Cerebellar nuclear complex (tissue), 1 donor: ENCODE data around the gene SYT9.
A peak's percentile ranks its signal among the peaks of the same experiment; 100 is the strongest.

Experiments
- DNase-seq, 2 experiments: peaks; one replicate each; lab custom pipeline; 2025; lab: John Stamatoyannopoulos, UW

Gene SYT9

DNA sequence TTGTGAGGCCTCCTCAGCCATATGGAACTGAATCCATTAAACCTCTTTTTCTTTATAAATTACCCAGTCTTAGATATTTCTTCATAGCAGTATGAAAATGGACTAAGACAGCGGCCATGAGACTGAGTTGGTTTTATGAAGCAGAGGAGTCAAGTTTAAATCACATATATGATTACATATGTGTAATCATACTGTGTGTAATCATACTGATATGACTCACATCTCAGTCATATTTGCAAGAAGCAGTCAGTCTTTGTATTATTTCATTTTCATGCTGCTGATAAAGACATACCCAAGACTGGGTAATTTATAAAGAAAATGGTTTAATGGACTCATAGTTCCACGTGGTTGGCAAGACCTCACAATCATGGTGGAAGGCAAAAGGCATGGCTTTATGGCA is 89.8 kb downstream of the SYT9 start:
- DNase-seq, result no peak

DNA sequence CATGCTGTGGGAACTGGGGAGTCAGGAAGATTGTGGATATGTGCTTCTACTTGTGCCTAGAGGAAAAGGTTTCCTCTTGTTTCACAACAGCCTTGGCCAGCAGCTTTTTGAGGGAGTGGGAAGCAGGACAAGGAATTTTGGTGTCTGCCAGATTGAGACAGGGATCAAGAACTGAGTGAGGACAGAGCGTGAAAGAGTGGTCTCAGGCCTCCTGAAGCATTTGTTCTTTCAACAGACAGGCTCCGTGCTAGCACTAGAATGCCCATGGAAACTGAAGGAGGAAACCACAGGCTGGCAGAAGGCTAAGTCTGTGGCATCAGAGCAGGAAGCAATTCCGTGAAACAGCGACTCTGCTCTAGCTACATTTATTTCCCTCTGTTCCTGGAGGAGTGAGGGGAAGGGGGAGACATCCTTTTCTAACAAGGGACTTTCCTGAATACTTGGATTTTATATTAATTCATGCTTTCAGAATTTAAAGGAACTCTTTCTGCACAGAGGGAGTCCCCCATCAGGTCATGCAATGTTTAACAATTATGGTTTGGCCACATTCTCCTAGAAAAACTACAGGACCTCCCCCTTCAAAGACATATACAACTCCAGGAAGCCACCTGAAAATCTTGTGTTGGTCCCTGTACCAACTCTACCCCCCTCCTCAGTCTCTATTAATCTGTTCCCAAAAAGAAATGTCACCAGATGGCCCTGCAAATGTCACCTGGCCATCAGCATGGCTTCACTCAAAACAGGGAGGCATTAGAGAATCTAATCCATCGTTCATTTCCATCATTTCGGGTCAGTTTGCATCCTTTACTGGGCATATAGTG is 96.1 kb downstream of the SYT9 start:
- DNase-seq, result peak in 1 of 2 experiments; percentile 82

DNA sequence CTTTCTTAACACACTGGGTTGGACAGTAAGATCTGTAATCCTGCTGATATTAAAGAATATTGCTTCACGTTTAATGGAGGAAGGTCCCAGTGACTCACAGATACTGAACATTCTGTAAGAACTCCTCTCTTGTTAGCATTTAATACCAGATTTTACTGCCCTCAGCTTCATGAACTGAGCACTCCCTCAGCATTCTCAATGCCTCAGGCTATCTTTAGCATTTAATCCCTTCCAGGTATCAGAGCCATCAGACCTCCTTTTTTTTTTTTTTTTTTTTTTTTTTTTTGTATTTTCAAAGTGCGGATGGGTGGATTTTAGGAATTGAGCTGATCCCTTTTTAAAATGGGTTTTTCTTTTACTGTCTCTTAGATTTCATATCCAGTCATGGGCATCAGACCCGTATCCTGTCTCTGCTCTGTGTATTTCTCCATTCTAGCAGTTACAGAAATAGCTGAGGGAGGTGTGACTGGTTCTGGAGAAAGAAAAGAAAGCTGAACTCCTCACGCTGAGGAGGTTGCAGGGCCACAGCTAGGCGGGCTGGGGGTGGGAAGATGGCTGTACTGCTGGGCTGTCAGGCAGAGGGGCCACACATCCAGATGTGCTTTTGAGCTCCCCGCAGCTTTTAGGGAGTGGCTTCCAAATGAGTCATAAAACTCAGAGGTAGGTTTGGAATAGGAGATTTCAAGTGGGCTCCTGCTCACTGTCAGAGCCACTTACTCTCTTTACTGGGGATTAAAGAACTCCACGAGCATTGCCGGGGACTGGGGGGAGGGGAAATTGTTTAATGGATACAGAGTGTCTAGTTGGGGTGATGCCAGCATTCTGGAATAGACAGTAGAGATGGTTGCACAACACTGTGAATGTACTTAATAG is 97.0 kb downstream of the SYT9 start:
- peak in 1 of 2 experiments; percentile 82 for DNase-seq

DNA sequence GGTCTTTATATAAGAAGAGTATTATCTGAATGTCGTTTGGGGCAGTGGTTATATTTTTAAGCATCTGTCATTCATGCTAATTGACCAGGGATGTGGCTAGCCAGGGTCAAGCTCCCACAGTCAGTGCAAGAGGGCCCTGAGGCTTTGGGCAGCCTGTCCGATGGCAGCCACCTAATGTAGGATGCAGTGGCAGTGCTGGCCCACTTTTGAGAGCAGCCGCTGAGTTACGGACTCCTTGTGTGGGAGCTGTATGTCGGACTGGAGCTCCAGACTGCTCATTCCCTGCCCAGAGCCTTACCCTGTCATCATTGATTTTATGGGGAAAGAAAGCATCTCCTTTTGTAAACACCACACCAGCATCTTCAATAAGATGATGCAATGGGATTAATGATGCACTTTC is 99.5 kb downstream of the SYT9 start:
- DNase-seq, result no peak

DNA sequence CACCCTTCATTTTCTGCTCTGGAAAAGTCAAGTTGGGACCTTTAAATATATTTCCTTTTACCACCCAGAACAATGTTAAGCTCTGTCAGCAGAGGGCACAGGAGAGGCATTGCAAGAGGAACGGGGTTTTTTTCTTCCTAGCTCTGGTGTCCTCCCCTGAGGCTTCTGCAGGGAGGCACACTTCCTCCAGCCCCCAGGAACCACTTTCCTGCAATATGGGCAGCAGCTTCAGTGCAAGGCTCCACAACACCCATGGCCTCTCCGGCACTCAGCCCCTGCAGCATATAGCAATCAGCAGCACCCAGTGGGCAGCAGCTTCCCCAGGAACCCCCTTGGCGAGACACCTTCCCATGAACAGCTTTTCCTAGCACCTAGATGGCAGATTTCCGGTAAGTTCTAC is 101.4 kb downstream of the SYT9 start:
- no peak for DNase-seq

DNA sequence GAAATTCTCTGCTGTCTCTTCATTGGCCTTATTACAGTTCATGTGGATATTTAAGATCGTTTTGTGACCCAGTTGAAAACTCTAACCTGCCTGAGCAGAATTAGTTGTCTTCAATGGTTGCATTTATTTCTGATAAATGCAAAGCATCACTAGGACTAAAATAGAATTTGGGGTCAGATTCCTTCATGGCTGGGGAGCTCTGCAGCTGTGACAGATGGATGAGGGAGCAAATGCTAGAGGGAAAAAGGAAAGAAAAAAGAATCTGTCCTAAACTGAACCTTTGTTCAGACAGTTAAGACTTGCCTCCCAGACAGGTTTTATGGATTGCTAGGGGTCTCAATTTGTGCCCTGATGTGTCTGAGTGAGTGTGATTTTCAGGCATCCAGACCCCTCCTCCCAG is 113.0 kb downstream of the SYT9 start:
- DNase-seq, result no peak

DNA sequence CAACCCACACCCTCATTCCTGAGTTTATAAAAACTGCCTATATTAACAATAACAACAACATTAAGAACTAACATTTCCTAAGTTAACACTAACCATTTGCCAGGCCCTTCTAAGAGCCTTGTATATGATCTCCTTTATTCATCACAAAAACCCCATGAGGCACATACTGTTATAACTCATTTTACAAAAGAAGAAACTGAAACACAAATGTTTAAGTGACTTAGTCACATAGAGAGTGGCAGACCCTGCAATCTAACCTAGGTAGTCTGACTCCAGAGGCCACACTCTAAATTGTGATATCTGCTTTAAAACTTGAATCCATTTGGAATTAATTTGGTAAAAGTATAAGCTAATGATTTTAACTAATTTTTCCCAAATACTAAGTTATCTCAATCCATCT is 116.1 kb downstream of the SYT9 start:
- DNase-seq, result no peak

DNA sequence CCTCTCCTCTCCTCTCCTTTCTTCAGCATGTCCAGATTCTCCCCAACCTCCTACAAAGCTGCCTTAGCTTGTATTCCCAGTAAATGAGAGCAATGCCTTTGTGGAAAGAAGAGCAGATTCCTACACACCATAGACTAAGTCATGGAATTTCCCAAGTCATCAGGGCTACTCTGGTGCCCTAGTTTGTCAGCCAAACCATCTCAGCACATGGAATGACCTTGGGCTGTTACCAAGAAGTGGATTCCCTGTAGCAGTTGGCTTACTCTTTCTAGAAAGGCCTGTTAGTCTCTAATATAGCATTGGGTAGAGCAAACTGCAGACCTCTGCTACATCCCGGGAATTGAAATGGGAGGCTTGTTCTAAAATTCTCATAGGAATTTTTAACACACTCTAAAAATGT is 124.7 kb downstream of the SYT9 start:
- DNase-seq, result no peak

DNA sequence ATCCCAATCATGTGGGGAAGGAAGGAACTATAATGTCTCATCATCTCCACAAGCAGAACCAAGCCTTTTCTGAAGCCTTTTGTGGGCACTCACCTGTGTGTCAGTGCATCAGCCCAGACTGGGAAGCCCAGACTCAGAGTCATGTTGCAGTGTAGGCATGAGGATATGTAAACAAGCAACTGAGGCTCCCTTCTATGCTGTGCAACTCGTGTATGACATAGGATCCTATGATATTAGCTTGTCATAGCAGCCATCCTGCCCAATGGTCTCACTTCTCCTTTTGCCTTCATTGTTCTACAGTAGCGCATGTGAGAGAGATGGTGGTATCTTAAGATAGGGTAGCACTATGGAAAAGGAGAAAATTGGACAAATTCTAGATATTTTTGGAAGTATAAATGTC is 130.2 kb downstream of the SYT9 start:
- DNase-seq, result no peak

DNA sequence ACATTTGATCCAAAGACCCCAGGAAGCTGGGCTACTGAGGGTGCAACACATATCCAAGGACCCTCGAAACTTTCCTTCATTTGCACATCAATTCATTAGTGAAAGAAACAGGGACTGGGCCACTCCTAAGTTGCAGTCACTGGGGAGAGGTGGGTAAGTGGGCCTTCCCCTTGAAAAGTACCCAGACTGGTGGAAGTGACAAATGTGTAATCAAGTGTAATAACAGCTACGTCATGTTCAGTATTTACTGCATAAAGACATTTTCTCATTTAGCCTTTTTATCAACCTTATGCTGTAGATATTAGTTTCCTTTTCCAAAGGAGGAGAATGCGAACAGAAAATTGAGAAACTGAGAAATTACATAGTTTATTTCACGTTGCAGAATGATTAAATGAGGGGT is 131.7 kb downstream of the SYT9 start:
- no peak for DNase-seq

DNA sequence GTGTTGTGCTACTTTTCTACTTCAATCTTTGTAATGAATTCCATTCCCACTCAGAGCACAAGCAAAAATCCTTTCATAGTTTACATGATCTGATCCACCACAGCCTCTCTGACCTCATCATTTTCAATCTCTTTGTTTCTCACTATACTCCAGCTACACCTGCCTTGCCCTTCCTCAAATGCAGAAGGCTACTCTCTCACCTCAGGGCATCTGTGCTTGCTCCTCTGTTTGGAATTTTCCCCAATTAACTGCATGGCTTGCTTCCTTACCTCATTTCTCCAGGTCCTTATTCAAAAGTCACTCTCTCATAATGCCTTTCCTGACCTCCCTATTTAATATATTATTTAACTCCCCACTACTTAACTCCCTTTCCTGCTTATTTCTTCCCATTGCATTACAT is 133.0 kb downstream of the SYT9 start:
- peak; percentile 0 to 34 for DNase-seq

DNA sequence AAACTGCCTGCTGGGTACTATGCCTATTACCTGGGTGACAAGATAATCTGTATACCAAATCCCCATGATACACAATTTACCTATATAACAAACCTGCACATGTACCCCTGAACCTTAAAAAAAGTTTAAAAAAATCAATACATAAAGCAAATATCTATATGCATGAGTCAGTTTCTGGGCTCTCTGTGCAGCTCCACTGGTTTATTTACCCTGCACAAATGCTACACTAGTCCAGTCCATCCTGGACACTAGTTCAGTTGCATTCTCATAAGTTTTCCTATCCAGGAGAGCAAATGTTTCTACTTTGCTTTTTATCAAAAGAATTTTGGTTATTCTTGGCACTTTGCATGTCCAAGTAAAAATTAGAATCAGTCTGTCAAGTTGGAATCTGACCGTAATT is 133.8 kb downstream of the SYT9 start:
- no peak for DNase-seq

DNA sequence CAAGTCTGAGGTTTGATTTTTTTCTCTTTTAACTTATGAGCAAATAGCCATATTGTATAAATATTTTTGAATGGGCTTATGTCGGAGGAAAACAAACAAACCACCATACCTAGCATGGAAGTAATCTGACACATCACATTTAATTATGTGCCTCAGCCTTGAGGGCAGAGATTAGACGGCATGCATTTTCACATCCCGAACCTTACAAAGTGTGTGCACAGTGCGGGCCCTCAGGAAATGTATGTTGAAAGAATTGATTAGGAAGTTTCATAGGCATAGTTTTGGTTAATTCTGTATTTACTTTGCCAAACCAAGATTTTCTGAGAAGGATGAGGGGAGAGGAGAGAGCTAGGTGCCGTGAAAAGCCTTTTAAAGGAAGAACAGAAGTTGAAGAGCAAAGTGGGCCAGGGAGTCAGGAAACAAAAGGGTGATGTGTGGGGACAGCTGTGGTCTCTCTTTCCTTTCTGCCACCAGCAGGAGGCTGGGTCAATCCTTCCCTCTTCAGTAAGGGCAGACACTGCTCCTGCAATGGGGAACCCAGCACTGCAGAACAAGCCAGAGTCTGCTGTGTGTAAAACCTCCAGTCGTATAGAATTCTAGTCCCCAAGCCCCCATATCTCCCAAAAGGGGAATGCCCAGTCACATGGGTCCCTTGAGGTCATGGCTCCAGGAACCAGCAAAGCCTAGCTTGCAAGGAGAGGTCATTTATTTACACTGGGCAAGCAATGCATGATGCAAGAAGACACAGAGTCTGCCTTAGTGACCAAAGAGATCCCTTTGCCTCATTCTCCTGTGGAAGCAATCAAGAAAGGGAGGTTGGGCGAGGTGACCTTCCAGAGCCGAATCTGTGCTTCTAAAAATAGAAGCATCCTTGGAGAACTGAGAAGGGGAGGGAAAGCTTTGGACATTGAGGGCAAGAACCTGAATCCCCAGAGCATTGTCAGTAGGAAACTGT is 162.5 kb downstream of the SYT9 start:
- no peak for DNase-seq

DNA sequence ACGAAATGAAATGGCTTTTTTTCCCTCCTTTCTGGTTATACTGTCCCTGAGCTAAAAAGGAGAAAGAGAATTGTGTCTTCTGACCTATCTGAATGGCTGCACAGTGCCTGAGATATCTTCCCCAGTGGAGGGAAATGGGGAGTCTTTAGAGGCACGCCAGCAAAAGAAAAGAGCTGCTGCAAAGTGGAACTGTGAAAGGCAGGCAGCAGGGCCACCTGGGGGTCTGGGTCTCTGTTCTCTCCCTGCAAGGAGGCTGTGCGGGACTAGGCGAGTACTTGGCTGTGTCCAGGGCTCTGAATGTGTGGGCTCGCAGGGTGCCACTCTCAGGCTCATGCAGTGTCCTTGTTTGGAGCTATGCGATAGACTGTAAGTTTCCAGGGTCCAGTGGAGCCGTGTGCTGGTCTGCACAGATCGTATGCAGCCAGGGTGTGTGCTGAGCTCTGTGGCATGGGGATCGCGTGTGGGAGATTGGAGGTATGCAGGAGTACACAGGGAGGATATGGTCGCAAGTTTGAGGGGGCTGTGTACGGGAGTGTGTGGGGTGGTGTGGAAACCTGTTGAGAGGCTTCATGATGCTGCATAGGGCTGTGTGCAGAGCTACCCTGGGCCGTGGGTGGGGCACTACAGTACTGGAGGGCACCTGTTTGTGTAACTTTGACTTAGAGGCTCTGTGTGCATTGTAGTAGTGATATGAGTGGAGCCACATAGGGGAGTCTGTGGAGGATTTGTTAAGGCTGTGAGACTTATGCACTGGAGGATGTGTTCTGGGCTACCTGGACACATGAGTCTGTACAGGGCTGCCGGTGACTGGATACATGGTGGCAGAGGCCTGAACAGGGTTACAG is 163.5 kb downstream of the SYT9 start:
- no peak for DNase-seq

DNA sequence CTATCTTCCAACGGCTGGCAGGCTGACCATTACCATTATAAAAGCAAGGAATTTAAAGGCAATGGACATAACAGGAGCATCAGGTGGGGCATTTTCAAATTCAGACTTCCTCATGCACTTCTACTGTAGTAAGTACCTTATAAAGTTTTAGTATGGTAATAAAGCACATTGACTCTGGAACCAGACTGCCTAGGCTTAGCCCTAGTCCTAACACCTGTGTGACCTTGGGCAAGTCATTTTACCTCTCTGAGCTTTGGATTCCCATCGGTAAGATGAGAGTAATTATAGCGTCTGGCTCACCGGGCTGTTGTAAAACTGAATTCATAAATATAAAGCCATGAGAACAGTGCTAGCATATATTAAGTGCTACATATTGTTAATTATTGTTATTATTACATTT is 164.4 kb downstream of the SYT9 start:
- DNase-seq, result no peak

DNA sequence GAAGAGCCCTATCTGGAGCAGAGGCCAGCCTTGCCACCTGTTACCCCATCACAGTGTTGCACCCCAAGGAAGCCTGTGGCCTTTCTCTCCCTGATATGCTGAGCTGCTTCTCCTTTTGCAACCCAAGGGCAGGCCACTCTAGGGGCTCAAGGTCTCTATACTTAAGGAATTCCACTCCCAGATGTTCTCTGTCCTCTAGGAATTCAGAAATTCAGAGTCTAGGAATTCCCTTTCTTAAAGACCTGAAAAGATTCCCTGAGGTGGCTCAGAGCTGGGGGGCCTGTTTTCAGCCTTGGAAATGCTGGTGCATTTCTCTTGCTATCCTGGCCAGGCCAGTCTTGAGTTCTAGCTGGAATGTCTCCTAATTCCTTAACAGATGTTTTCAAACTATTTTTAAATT is 165.6 kb downstream of the SYT9 start:
- DNase-seq, result no peak

DNA sequence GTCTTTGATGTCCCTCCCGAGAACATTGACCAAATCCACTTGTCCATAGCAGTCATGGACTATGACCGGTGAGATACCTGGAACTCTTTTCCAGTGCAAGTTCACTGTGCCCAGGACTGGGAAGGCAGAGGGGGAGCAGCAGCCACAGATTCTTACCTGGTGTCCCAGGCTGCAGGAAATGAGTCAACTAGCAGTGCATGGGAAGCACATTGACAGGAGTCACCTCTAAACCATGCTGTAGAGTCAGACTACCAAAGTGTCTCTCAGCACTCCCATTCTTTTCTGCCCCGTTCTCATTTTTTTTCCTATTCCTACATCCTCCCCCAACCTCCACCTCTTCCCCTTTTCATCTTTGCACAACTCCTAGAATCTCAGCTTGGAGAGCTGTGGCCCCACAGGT is 166.4 kb downstream of the SYT9 start:
- DNase-seq, result no peak

DNA sequence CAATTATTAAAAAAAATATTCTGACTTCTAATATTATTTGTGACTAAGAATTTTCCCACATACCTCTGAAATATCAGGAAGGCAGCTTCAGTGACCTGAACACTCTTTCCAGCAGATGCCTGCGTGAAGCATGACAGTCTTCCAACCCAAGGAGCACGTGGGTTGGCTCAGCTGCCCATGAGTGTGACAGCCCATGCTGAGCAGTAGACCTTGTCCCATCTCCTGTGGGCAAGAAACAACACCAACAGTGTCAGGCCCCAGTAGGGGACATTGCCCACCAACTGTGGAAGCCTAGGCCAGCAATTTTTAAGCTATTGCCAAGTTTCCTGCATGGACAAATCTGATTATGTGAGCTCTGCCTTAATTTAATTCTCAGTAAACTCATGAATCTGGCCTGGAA is 167.2 kb downstream of the SYT9 start:
- DNase-seq, result peak; percentile 75 to 95

DNA sequence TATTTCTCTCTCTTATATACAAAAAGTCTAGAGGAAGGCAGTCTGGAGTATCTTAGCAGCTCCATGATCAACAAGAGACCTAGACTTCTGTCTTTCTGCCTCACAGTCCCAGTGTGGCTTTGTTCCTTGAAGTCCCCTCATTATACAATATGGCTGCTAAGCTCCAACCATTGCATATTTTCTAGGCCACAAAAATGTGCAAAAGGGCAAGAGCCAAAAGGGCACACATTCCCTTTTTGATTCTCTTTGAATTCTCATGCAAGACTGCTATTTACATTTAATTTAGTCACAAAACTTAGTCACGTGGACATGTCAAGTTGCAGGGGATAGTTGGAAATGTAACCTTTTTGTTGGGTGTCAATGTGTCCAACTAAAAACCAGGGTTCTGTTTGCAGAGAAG is 169.4 kb downstream of the SYT9 start:
- no peak for DNase-seq

DNA sequence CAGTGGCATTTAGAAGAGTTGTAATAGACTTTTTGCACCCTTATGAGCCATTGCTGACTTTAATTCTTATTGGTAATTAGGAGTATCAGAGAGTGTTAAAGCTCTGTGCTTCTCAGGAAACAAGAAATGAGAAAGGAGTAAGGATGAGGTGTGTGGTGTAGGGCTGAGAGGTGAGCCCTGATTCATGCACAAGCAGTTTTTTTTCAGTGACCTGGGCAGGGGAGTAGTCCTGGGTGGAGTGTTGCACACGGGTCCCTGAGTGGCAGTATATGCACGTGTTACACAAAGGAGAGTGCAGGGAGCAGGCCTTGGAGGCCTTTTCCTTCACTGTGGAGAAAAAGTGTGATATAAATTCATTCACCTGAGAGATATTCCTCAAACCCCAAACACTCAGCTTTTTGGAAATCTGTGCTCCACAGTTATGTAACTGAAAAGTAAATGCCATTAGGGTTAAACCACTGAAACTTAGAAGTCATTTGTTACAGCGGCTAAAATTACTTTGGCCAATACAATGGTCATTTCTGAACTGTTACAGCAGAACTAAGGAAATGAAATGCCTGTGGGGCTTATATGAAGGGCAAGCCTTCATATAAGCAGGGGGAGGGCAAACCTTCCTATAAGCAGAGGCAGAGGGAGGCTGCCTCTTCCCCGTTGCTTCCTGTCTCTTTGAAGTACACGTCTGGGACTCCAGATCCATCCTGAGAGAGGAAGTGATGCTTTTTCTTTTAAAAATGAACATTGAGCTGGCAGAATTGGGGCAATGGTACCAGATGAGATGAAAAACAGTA is 171.0 kb downstream of the SYT9 start:
- DNase-seq, result no peak
